Fibroblast of lung (primary cell): ENCODE measurements around the gene RNF128. TPM values are rescaled to one million over a fixed set of nuclear protein-coding genes. Genes with fewer than 3 reads are reported as not detected.
A peak's percentile ranks its signal among the peaks of the same experiment; 100 is the strongest.

ENCODE experiments used
- DNase-seq, 2 donors: peaks; one replicate each; pipeline versions ENCODE4 v3.0.0 to v3.0.0-alpha.2; 2010; ENCODE audit warnings: low read depth in 2 of 2
- H2AFZ ChIP-seq: 2 replicates; pipeline ENCODE4 v1.5.1; 2012; ENCODE audit warnings: low read length, control low read depth, inconsistent platforms
- H3K27ac ChIP-seq: 2 replicates; pipeline ENCODE4 v1.5.1; 2011; ENCODE audit warnings: low read length, control low read depth; ENCODE audit not compliant: insufficient read depth
- H3K27me3 ChIP-seq: 2 replicates; pipeline ENCODE4 v1.5.1; 2011; ENCODE audit warnings: mild to moderate bottlenecking, low read length; ENCODE audit not compliant: control insufficient read depth, insufficient read depth
- H3K36me3 ChIP-seq: 2 replicates; pipeline ENCODE4 v1.5.1; 2011; ENCODE audit warnings: low read length; ENCODE audit not compliant: control insufficient read depth, insufficient read depth
- H3K4me1 ChIP-seq: 2 replicates; pipeline ENCODE4 v1.5.1; 2011; ENCODE audit warnings: low read length; ENCODE audit not compliant: control insufficient read depth, insufficient read depth; ENCODE audit errors: extremely low read depth
- H3K4me2 ChIP-seq: 2 replicates; pipeline ENCODE4 v1.5.1; 2011; ENCODE audit warnings: low read length, control low read depth; ENCODE audit not compliant: insufficient read depth; ENCODE audit errors: extremely low read depth
- H3K4me3 ChIP-seq, 4 experiments: fragments of 200-600 bp in 1 of 4; sonication (generic) in 1 of 4; replicated peaks in 1 of 4; 2 replicates each; pipeline ENCODE4 v1.5.1; 2011 to 2016; ENCODE audit warnings: low read length in 4 of 4, low read depth in 3 of 4, mild to moderate bottlenecking in 3 of 4, control low read depth in 2 of 4, inconsistent platforms in 1 of 4, mixed read lengths in 1 of 4; ENCODE audit not compliant: insufficient read depth in 1 of 4; ENCODE audit errors: control extremely low read depth in 1 of 4
- H3K79me2 ChIP-seq: 2 replicates; pipeline ENCODE4 v1.5.1; 2012; ENCODE audit warnings: mild to moderate bottlenecking, low read length, inconsistent platforms; ENCODE audit not compliant: control insufficient read depth, insufficient read depth
- H3K9ac ChIP-seq: 2 replicates; pipeline ENCODE4 v1.5.1; 2011; ENCODE audit warnings: mild to moderate bottlenecking, low read length, control low read depth; ENCODE audit not compliant: insufficient read depth
- H3K9me3 ChIP-seq: 2 replicates; pipeline ENCODE4 v1.5.1; 2012; ENCODE audit warnings: low read depth, low read length; ENCODE audit not compliant: control insufficient read depth, insufficient read depth
- H4K20me1 ChIP-seq: 2 replicates; pipeline ENCODE4 v1.5.1; 2011; ENCODE audit warnings: low read length; ENCODE audit not compliant: control insufficient read depth, insufficient read depth; ENCODE audit errors: extremely low read depth
- CTCF ChIP-seq, 2 donors: IDR thresholded peaks in 1 of 2; conservative IDR thresholded peaks in 1 of 2; 1 replicate in 1 of 2; 2 replicates in 1 of 2; pipeline ENCODE4 v1.5.1; 2011 to 2012; ENCODE audit warnings: low read length in 2 of 2, control low read depth in 1 of 2, inconsistent platforms in 1 of 2, low read depth in 1 of 2, mild to moderate bottlenecking in 1 of 2
- EZH2 ChIP-seq: IDR thresholded peaks from 2 replicates; pipeline ENCODE4 v1.5.1; 2012; ENCODE audit warnings: low read length, control low read depth, mild to moderate bottlenecking; ENCODE audit errors: missing control alignments
- polyA plus RNA-seq, 2 donors: library from polyadenylated mRNA; depleted of rRNA in 1 of 2; stranded (reverse) in 1 of 2; unstranded in 1 of 2; fragments of >200 nt; gene quantifications; 2 replicates each; pipeline ENCODE4 v1.2.1, GENCODE V29; 2011 to 2012; ENCODE audit warnings: missing spikeins in 1 of 2
- total RNA-seq: library from RNA; depleted of rRNA; stranded (reverse); fragments of >200 nt; gene quantifications from 2 replicates; pipeline ENCODE4 v1.2.1, GENCODE V29; 2014

Gene RNF128
- total and polyA plus RNA-seq, 2 donors (not counting 1 experiment from before 2014, with no cell fraction given) = 0.74 to 8.1 TPM

- no peak overlapping the region for H2AFZ ChIP-seq
- TF ChIP-seq CTCF (conservative IDR thresholded peaks at IDR 0.05 in 1 of 2, IDR thresholded peaks at IDR 0.05 in 1 of 2; ENCODE audit: low read depth in 1 of 2, low read length in 2 of 2) = no peak
- TF ChIP-seq EZH2 = no peak
- DNase-seq = peak in 1 of 2 donors; percentile 53
- H3K27ac ChIP-seq = no peak overlapping the region
- H4K20me1 ChIP-seq = no peaks in the 10 kb centered on the region
- no peak overlapping the region for H3K9ac ChIP-seq
- no peaks in the 10 kb centered on the region for H3K27me3 ChIP-seq
- H3K4me2 ChIP-seq = no peak overlapping the region
- H3K4me1 ChIP-seq = no peaks in the 10 kb centered on the region
- H3K4me3 ChIP-seq = no peak overlapping the region
- no peaks in the 10 kb centered on the region for H3K9me3 ChIP-seq
- no peaks in the 10 kb centered on the region for H3K36me3 ChIP-seq
- no peaks in the 10 kb centered on the region for H3K79me2 ChIP-seq
Measured at GRCh38 chrX:106742805-106743204, 16.3 kb downstream of the RNF128 start.

DNA sequence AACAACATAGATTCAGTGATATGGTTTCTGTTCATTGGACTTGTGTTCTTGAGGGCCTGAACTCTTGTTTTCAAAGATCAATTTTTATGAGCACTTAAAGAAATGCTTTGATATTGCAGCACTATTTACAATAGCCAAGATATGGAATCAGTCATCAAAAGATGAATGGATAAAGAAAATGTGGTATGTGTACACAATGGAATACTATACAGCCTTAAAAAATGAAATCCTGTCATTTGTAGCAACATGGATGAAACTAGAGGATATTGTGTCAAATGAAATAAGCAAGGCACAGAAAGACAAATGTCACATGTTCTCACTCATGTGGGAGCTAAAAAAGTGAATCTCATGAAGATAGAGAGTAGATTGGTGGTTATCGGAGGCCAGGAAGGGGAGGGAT is 21.9 kb downstream of the RNF128 start:
- DNase-seq = no peak
- Histone ChIP-seq H3K27me3 (no peaks in the 10 kb centered on the region), H3K9ac (no peak overlapping the region), H3K79me2 (no peaks in the 10 kb centered on the region), H3K36me3 (no peaks in the 10 kb centered on the region), H3K27ac (no peak overlapping the region), H3K4me2 (no peak overlapping the region), H3K4me1 (no peaks in the 10 kb centered on the region), H2AFZ (no peak overlapping the region), H4K20me1 (no peaks in the 10 kb centered on the region), H3K4me3 (no peak overlapping the region), H3K9me3 (no peaks in the 10 kb centered on the region)
- no peak for TF ChIP-seq CTCF (conservative IDR thresholded peaks at IDR 0.05 in 1 of 2, IDR thresholded peaks at IDR 0.05 in 1 of 2; ENCODE audit: low read depth in 1 of 2, low read length in 2 of 2)
- TF ChIP-seq EZH2 = no peak

GRCh38 chrX:106751407-106751806 is 24.9 kb downstream of the RNF128 start:
- H4K20me1 ChIP-seq = no peaks in the 10 kb centered on the region
- H3K4me3 ChIP-seq = no peak overlapping the region
- no peak overlapping the region for H3K4me2 ChIP-seq
- no peak overlapping the region for H3K9ac ChIP-seq
- TF ChIP-seq CTCF (conservative IDR thresholded peaks at IDR 0.05 in 1 of 2, IDR thresholded peaks at IDR 0.05 in 1 of 2; ENCODE audit: low read depth in 1 of 2, low read length in 2 of 2) (no peak), EZH2 (no peak)
- DNase-seq = no peak
- H3K4me1 ChIP-seq = no peaks in the 10 kb centered on the region
- no peaks in the 10 kb centered on the region for H3K9me3 ChIP-seq
- no peaks in the 10 kb centered on the region for H3K36me3 ChIP-seq
- no peak overlapping the region for H3K27ac ChIP-seq
- no peaks in the 10 kb centered on the region for H3K27me3 ChIP-seq
- no peaks in the 10 kb centered on the region for H3K79me2 ChIP-seq
- no peak overlapping the region for H2AFZ ChIP-seq
